ENCODE data around the gene MPZL1. TPM values are rescaled to one million over a fixed set of nuclear protein-coding genes. Genes with fewer than 3 reads are reported as not detected.
"Not testable (repeated sequence)": the region's sequence is repeated elsewhere in the genome, so short reads cannot be mapped to it uniquely, and the experiment has no call there.

Gene MPZL1
- total RNA-seq, 1 donor from 2014 or later: 34.4 TPM

DNA sequence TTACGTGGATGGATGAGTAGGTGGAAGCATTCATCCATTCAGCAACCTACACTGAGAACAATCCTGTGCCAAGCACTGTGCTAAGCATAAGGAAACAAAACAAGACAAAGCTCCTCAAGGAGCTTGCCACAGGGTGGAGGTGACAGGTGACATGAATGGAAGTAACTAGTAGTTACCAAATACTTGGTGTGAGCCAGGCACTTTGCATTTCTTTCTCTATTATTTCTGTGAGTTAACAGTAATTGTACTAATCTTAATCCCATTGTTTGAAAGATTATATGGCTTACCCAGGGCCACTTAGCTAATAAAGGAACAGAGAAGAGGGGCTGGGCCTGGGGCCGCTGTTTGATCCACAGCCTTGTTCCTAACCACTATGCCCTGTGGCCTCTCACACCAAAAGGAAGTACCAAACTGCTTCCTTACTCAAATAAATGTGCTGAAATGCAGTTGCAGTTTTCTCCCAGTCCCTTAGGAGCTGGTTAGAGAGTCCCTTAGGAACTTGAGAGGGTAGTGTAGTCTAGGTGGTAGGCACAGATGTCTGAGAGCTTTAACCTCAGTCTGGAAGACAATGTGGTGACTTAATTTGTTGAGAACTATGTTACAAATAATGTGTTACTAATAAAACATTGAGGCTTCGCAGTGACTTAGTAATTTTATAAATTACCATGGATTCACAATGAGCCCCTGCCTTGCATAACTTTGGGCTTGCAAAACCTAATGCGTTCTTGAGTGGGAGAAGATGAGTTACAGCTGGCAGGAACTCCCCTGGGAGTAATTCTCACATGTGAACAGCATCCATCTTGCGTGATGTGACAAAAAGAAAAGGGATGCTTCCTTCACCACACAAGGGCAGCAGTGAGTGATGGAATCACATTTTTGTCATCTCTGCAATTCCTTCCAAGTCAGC is 69.8 kb downstream of the MPZL1 start:
- peak; percentile 65 for ATAC-seq (ENCODE audit: poor library complexity)
- intact Hi-C loops (cut with DNase I): no loop called here
- no peak for DNase-seq

DNA sequence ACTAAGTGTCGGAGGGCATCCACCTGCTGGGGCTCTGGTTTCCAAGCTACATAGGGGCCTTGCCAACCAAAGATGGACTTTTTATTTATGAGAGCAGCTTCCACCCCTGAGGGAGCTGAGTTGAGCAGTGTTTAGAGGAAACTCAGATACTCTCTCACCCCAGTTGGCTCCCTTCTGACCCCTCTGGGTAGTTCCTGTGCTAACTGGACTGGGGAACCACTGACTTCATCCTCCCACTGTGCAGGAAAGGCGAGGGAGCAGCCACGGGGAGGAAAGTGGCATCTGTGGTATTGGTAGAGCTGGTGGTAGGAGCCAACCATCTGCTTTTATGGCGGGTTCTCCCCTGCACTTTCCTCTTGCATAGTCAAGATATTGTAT is 70.4 kb downstream of the MPZL1 start:
- ATAC-seq (ENCODE audit: poor library complexity) (peak; percentile 26), DNase-seq (no peak)

DNA sequence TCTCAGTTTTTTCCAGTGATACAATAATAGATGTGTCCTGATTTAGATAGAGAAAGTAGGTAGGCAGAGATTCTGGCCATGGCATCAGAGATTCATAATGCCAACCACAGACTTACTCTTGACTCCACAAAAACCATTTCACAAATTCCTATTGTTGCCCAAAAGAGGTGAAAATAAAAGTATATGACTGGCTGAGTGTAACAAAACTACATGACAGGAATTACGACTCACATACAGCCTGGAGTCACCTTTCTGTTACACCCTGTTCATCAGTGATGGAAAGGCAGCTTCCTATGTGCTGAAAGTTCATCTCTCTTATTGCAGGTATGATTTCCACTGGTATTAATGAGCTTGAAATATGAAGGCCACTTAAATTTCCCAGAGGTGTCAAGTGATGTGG is 72.3 kb downstream of the MPZL1 start:
- DNase-seq (no peak), ATAC-seq (ENCODE audit: poor library complexity) (no peak)
- intact Hi-C loops (cut with DNase I): no loop called here

More for the DNA sequence above, 70.4 kb downstream of the MPZL1 start:
- intact Hi-C loops (cut with DNase I): no loop called here

DNA sequence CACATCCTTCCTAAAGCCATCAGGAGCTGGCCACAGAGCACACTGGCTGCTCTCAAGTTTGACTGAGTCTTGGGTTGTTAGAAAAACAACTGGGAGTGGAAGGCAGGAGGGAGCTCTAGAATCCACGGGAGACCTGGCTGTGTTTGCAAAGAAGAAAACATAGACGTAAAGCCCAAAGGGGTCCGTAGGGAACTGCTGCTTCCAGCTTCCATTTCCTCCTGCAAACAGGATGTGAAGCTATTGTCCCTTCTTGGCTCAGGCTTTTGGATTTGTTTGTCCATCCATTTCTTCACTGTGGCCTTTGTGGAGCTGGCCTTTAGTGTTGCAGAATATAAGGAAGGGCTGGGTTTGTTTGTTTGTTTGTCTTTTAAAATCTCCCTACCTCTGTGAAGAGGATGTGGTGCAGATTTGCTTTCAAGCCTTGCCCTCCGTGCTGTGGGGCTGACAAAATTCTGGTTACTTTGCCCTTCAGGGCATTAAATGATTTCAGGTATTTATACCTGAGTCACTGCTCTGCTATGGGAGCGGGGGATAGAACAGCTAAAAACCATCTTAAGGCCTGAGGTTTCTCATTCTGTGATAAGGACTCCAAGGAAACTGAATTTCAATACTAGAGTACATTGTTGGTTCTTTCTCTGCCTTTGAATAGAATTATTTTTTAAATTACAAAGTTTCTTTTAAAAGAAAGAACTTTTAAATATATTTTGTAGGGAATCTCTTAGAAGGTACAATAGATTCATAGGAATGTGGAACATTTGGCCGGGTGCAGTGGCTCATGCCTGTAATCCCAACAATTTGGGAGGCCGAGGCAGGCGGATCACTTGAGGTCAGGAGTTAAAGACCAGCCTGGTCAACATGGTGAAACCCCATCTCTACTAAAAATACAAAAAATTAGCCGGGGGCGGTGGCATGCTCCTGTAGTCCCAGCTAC is 74.3 kb downstream of the MPZL1 start:
- ATAC-seq (ENCODE audit: poor library complexity) (peak; percentile 58), DNase-seq (peak; percentile 55)
- intact Hi-C loops (cut with DNase I): no loop called here

DNA sequence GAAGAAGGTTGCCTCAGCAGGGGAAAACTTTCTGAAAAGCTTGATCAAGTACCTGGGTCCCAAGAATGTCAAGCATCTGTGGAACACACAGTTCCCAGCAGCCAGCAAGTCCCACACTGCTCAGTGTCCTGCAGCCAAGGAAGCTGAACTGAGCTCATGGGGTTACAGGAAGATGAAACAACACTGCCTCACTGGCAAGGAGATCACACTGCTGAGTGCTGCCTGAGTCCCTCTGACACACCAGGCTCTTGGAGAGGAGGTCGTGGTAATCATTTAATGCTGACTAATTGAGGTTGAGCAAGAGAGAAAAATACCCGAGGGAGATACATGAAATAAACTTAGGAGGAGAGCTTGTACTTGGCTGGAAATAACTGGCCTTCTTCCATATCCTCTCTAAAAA is 75.2 kb downstream of the MPZL1 start:
- intact Hi-C loops (cut with DNase I): no loop called here
- peak; percentile 81 for DNase-seq
- ATAC-seq (ENCODE audit: poor library complexity): peak; percentile 95

DNA sequence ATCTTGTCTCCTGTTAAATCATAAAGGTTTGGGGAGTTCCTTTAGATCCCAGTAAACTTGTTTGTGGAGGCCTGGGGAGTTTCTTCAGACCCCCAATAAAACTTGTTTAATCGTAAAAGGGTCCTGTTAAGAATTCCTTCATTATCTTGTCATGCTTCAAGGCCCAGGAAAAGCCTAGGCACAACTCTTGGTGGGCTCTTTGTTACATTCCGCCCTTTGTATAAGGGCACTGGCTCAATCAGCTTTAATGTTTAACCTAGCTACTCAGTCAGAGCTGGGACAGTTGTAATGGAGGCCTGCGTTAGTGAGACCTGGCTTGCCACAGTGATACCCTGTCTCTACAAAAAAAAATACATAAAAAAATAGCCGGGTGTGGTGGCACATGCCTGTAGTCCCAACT is 77.2 kb downstream of the MPZL1 start:
- intact Hi-C loops (cut with DNase I): no loop called here
- ATAC-seq (ENCODE audit: poor library complexity): no peak

DNA sequence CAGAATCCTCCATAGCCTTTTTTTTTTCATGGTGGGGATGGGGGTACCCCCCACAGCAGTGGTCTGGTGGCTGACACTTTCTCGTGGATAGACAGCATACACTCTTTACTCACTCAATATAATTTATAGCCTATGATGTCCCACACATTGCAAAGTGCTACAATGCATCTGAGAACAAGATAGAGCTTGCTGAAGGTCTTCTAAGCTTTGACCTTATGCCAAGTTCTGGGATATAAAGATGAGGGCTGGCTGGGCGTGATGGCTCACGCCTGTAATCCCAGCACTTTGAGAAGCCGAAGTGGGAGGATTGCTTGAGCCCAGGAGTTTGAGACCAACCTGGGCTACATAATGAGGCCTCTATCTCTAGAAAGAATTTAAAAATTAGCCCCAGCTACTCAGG is 78.0 kb downstream of the MPZL1 start:
- ATAC-seq (ENCODE audit: poor library complexity) (no peak), DNase-seq (no peak)
- intact Hi-C loops (cut with DNase I): loop anchor here (5.0 kb wide), 1 partner anchor 77 kb away; the partner anchor contains the start of gene MPZL1

More for the DNA sequence above, 77.2 kb downstream of the MPZL1 start:
- no peak for DNase-seq

DNA sequence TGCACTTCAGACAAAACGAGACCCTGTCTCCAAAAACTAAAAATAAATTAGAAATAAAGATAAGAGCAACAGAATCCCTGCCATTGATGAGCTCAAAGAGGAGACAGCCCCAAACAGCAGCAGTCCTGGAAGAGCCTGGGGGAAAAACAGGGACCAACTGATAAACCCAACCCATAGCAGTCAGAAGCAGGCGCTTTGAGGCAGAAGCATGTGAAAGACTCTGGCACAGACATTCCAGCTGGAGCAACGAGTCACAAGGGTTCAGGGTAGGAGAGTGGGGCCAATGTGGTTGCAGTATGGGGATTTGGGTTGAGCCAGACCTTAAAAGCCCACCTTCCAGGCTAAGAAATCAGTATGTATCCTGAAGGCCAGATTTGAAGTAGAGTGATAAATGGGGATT is 78.5 kb downstream of the MPZL1 start:
- intact Hi-C loops (cut with DNase I): loop anchor here (5.0 kb wide), 1 partner anchor 78 kb away; the partner anchor contains the start of gene MPZL1
- no peak for ATAC-seq (ENCODE audit: poor library complexity)
- no peak for DNase-seq

DNA sequence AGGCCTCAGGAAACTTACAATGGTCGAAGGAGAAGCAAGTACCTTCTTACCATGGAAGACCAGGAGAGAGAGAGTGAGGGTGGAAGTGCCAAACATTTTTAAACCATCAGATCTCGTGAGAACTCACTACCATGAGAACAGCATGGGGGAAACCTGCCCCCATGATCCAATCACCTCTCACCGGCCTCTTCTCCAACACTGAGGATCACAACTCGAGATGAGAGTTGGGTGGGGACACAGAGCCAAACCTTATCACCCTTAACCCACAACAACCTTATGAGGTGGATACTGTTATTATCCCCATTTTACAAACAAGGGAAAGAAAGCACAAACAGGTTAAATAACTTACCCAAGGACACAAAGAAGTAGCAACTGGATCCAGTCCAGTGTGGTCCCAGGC is 80.5 kb downstream of the MPZL1 start:
- DNase-seq: no peak
- intact Hi-C loops (cut with DNase I): loop anchor here (5.0 kb wide), 1 partner anchor 80 kb away; the partner anchor contains the start of gene MPZL1
- ATAC-seq (ENCODE audit: poor library complexity): no peak

DNA sequence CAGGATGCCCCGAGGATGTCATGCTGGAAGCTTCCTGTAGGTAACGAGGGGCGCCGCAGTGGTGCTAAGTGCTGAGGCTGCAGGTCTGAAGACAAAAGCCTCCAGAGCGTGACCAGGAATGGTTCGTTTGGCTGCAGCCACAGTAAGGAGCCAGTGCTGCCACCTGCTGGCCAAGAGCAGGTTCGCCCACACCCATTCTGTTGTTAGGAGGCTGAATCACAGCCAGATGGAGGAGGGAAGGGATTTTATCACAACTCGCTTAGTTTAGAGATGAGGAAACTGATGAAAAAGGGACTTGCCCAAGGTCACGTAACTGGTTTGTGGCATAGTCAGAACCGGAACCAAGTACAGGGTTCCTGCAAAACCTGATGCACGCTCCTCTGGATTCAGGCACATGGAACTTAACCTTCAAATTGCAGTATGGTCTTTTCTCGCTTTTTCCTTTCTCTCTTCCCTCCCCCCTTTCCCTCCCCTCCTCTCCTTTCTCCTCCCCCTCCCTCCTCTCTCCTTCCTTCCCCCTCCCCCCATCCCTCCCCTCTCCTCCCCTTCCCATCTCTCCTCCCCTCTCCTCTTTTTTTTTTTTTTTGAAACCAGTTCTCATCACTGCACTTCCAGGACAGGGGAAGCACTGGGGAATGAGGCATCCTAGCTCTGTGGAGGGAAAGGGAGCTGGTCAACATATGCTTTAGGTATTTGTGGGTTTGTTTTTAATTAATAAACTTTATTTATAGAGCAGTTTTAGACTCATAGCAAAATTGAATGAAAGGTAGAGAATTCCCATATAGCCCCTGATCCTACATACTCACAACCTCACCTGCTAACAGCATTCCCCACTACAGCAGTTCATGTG is 81.8 kb downstream of the MPZL1 start:
- intact Hi-C loops (cut with DNase I): loop anchor here (5.0 kb wide), 1 partner anchor 81 kb away; the partner anchor contains the start of gene MPZL1
- peak; percentile 97 for ATAC-seq (ENCODE audit: poor library complexity)
- peak; percentile 94 for DNase-seq

DNA sequence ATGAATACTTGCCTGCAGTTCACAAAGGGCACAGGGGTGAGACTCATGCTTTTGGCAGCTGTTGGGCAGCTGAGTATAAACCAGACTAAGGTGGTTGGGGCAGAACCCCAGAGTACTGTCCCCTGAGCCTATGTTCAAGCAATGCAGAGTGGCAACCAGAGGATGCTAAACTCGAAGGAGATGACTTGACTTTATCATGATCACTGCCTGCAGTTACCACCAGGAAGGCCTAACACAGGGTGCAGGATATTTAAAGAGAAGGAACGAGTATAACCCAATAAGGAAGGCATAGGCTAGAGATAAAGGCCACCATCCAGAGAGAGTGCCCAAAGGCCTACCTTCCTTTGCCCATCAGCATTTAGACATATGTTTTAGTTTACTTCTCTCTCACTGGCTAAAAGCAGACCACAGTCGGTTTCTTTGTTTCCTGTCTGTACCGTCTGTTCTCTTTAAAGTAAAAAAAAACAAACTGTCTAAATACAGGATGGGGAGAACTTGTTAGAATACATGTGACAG is 83.3 kb downstream of the MPZL1 start:
- ATAC-seq (ENCODE audit: poor library complexity): no peak
- intact Hi-C loops (cut with DNase I): no loop called here
- no peak for DNase-seq

DNA sequence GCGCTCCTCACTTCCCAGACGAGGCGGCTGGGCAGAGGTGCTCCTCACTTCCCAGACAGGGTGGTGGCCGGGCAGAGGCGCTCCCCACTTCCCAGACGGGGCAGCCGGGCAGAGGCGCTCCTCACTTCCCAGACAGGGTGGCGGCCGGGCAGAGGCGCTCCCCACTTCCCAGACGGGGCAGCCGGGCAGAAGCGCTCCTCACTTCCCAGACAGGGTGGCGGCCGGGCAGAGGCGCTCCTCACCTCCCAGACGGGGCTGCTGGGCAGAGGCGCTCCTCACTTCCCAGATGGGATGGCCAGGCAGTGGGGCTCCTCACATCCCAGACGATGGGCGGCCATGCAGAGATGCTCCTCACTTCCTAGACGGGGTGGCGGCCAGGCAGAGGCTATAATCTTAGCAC is 84.5 kb downstream of the MPZL1 start:
- intact Hi-C loops (cut with DNase I); ATAC-seq (ENCODE audit: poor library complexity); DNase-seq: not testable (repeated sequence)

DNA sequence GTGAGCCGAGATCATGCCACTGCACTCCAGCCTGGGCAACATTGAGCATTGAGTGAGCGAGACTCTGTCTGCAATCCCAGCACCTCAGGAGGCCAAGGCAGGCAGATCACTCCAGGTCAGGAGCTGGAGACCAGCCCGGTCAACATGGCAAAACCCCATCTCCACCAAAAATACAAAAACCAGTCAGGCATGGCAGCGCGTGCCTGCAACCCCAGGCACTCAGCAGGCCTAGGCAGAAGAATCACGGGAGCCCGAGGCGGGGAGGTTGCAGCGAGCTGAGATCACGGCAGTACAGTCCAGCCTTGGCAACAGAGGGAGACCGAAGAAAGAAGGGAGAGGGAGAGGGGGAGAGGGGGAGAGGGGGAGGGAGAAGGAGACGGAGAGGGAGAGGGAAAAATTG is 84.9 kb downstream of the MPZL1 start:
- ATAC-seq (ENCODE audit: poor library complexity); DNase-seq; intact Hi-C loops (cut with DNase I): not testable (repeated sequence)

DNA sequence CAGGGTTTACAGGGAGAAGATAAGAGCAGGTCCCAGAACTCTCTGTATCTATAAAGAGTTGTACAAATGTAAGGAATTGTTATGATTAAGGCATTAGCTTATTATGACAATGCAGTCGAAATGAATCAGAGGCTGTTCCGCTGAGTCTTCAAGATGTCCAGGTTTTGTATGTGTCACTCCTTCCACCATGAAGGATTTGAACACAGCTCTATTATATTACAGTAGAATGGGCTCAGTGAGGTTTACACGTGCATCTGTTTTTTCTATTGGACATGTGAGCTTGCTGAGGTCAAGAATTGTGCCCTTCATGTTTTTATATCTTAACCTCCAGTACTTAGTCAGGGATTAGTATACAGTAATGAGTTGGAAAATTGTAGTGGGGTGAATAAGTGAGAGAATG is 86.3 kb downstream of the MPZL1 start:
- intact Hi-C loops (cut with DNase I): no loop called here
- DNase-seq (no peak), ATAC-seq (ENCODE audit: poor library complexity) (no peak)

DNA sequence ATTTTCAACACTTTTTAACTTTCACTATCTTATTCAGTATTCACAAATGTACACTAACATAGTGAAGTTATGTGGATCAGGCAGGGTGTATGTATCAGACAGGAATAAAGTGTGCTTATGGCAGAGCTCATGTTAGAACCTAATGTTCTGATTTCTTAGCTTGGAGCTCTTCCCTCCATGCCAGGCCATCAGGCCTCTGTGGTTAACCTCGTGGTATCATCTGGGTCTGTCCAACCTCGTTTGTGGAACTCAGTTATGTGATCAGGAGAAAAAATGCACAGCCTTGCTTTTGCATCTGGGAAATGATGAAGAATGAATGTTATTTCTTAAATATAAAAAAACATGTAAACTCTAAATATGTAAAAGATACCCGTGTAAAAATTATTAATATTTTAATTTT is 86.9 kb downstream of the MPZL1 start:
- ATAC-seq (ENCODE audit: poor library complexity) (no peak), DNase-seq (no peak)
- intact Hi-C loops (cut with DNase I): no loop called here

DNA sequence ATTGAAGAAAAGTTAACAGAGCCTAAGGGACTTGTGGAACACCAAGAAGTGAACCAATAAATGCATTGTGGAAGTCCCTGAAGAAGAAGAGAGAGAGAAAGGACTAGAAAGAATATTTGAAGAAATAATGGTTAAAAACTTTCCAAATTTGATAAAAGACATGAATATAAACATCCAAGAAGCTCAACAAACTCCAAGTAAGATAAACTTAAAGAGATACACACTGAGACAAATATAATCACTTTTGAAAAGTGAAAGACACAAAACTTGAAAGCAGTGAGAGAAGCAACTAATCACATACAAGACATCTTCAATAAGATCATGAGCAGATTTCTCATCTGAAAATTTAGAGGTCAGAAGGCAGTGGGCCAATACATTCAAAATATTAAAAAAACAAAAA is 91.2 kb downstream of the MPZL1 start:
- DNase-seq: no peak
- intact Hi-C loops (cut with DNase I): no loop called here
- ATAC-seq (ENCODE audit: poor library complexity): no peak

DNA sequence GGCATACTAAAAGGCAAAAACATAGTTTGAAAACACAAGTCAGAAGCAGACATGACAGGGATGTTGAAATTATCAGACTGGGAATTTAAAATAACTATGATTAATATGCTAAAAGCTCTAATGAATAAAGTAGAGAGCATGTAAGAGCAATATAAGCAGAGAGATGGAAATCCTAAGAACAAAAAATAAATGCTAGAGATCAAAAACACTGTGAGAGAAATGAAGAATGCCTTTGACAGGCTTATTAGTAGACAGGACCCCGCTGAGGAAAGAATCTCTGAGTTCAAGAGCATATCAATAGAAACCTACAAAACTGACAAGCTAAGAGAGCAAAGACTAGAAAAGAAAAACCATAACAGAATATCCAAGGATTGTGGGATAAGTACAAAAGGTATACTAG is 93.9 kb downstream of the MPZL1 start:
- intact Hi-C loops (cut with DNase I): no loop called here
- ATAC-seq (ENCODE audit: poor library complexity): no peak
- no peak for DNase-seq

Data from Right ventricle myocardium superior (tissue), 1 donor.